Stimulated activated CD8-positive, alpha-beta memory T cell treated with anti-CD3 and anti-CD28 coated beads, Interleukin-4, amount 100 ng/mL, for 24 hours (primary cell): Measurements from ENCODE around the gene MUC3A.
A peak's percentile ranks its signal among the peaks of the same experiment; 100 is the strongest.

Source experiments
- DNase-seq: peaks from one replicate; pipeline ENCODE4 v3.0.0-alpha.2; 2020; ENCODE audit warnings: low read depth

The MUC3A gene

GRCh38 chr7:100947792-100948191 lies 1.5 kb upstream of the MUC3A start:
- DNase-seq, result no peak

- no peak for DNase-seq
These were observed 654 bp downstream of the MUC3A start for GRCh38 chr7:100949933-100950443.

- no peak for DNase-seq
These were observed 1.8 kb downstream of the MUC3A start for GRCh38 chr7:100951172-100951571.

GRCh38 chr7:100951888-100952560 lies 2.7 kb downstream of the MUC3A start:
- no peak for DNase-seq

GRCh38 chr7:100952641-100953040 lies 3.3 kb downstream of the MUC3A start:
- no peak for DNase-seq

GRCh38 chr7:100957832-100958421 lies 8.6 kb downstream of the MUC3A start:
- DNase-seq, result no peak

- no peak for DNase-seq
These were observed 10.6 kb downstream of the MUC3A start for GRCh38 chr7:100959894-100960293.

GRCh38 chr7:100962537-100962936 lies 13.2 kb downstream of the MUC3A start:
- no peak for DNase-seq

GRCh38 chr7:100963386-100963785 lies 14.1 kb downstream of the MUC3A start:
- DNase-seq, result no peak

GRCh38 chr7:100963874-100964273 lies 14.5 kb downstream of the MUC3A start:
- no peak for DNase-seq

- no peak for DNase-seq
These were observed 15.3 kb downstream of the MUC3A start for GRCh38 chr7:100964630-100965029.

GRCh38 chr7:100965045-100965722 lies 15.8 kb downstream of the MUC3A start:
- DNase-seq, result no peak

- DNase-seq, result peak; percentile 60
These were observed 16.6 kb downstream of the MUC3A start for GRCh38 chr7:100965723-100966541.

GRCh38 chr7:100966542-100967291 lies 17.4 kb downstream of the MUC3A start:
- no peak for DNase-seq

GRCh38 chr7:100967292-100967863 lies 18.0 kb downstream of the MUC3A start:
- no peak for DNase-seq

GRCh38 chr7:100968031-100968430 lies 18.7 kb downstream of the MUC3A start:
- DNase-seq, result no peak

GRCh38 chr7:100968650-100969049 lies 19.3 kb downstream of the MUC3A start:
- no peak for DNase-seq

GRCh38 chr7:100969066-100969615 lies 19.8 kb downstream of the MUC3A start, which contains the start of gene MUC12:
MUC12 (plus strand) TSS chr7:100969565; CDS start chr7:100969623, 58 bp downstream.
- no peak for DNase-seq

GRCh38 chr7:100971111-100972001 lies 22.0 kb downstream of the MUC3A start:
- no peak for DNase-seq

GRCh38 chr7:100972002-100972347 lies 22.6 kb downstream of the MUC3A start:
- no peak for DNase-seq
